GM19468 (cell line): Measurements from ENCODE around the gene CASP2.

Source experiments
- ATAC-seq: cut with Tn5 transposase; IDR thresholded peaks from one replicate; pipeline ENCODE4 v1.9.1; 2021; ENCODE audit warnings: mild to moderate bottlenecking, moderate library complexity, moderate number of reproducible peaks; ENCODE audit not compliant: unreplicated experiment; ENCODE audit errors: extremely low read depth

Gene CASP2

DNA sequence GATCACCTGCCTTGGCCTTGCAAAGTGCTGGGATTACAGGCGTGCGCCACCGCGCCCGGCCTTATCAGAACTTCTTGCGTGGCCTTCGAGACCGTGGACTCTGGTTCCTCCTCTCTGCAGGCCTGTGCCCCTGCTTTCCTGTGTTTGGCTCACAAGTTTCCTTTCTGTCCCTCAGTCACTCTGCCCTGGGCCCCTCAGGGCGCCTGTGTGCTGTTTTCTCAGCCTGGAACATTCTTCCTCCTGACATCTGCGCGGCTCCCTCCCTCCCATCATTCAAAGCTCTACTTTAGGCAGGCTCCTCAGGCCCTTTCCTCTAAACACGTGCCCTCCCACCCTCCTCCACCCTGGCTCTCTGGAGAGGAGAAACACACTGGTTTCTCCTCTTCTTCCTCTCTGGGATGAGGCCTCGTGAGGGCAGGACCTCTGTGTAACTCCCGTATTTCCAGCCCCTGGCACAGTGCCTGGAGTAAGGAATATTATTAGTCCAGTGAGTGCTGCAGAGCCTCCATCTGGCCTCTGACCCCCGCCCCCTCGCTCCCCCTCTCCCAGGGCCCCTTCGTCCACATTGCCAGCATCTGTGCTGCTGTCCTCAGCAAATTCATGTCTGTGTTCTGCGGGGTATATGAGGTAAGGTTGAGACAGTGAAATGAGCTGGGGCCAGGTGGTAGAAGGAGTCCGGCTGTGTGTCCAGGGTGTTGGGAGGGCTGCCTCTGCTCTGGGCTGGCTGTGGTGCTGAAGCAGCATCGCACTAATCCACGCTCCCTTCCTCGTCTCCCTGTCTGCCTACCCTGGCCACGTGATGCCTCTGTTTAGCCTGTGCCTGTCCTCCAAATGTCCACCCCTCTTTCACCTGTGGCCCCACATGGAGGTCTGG is 34.8 kb downstream of the CASP2 start:
- ATAC-seq = no peak

DNA sequence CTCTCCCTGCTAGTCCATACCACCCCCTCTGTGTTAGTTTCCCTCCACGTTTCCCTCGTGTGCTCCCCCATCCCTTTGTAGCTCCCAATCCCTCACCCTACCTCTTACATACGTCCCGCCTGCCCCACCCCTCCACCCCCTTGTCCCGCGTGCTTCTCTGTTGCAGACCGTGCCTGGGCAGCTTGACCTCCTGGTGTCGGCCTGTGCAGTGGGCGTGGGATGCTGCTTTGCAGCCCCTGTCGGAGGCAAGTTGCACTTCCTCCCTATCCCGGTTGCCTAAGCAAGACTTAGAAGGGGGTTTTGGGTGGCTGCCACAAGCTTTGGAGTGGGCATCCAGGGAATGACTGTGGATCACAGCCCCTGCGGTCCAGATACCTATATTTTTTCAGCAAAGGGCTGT is 35.5 kb downstream of the CASP2 start:
- ATAC-seq = no peak

DNA sequence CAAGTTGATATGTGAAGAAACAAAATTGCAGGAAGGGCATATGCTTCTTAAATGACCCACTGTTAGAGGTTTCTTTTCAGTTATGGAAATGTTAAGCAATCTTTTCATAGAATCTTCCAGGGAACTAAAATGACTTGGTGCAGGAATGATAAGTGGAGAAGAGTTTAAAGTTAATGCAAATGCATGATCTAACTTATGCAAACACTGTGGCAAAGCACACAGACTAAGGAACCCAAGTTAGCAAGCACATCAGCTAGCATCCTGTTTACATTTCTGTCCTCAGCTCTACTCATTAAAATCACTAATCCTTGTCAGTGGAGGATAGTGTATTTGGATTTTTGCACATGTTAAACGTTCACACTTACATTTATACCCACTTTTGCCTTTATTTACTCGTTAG is 37.1 kb downstream of the CASP2 start:
- ATAC-seq = peak; percentile 67

DNA sequence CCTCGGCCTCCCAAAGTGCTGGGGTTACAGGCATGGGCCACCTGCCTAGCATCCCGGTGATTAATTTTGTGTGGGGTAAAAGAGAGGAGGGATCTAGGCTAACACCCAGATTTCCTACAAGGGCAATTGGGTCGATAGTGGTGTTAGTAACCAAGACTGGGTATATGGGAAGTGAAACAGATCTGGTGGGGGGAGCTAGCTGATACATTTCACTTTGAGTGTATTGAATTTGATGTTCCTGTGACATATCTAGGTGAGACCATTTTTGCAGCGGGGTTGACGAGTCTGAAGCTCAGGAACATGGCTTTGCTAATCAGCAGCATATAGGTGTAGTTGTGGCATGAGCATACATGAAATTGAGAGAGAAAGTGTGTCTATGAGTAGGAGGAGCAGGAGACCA is 39.8 kb downstream of the CASP2 start:
- ATAC-seq = no peak

DNA sequence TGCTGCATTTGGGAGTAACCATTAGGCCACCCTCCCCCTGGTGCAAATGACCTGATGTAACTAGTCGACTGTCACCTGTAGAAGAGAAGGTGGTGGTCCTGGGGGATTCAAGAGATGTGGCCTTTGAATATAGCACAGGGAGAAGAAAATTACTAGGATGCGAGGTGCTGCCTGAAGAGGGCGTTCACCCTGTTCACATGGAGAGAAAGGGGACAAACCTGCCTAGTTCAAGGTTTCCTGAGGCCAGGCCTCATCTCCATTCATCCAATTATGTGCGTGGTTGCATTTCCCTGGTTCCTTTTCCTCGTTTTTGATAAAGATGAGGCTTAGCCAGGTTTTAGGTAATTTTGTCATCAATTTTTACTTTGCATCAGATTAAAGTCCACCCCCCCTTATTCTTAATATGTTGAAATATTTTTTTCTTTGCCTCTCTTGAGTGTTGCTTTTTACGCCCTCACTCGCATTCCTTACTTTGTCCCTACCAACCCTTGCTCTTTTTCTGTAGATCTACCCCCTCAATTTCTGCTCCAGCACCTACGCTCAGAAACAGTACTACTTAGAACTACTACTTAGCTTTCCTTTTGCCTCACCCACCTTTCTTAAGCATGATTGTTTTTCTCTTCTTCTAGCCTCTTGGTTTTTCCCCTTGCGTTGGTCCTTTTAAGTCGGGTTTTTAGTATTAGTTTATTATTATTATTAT is 41.5 kb downstream of the CASP2 start:
- no peak for ATAC-seq

DNA sequence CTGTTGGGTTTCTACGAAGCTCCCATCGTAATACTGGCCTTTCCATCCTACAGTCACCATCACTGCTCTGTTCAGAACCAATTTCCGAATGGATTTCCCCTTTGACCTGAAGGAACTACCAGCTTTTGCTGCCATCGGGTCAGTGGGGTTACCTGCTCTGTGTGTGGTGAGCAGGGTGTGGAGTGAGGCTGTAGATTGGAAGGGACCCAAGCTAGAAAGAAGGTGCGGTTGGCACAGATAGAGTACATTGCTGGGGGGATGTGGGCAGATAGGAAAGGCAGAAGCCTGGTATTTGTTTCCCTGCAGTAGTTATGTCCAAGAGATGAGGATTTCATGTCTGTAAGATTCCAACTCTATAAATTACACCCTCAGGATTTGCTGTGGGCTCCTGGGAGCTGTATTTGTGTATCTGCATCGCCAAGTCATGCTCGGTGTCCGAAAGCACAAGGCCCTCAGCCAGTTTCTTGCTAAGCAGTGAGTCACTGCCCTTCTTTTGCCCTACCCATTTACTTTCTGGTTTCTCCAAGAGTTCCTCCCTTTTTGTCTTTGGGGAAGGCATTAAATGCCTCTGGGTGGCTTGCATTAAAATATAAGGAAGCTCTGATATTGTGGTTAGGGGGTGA is 43.1 kb downstream of the CASP2 start:
- no peak for ATAC-seq

DNA sequence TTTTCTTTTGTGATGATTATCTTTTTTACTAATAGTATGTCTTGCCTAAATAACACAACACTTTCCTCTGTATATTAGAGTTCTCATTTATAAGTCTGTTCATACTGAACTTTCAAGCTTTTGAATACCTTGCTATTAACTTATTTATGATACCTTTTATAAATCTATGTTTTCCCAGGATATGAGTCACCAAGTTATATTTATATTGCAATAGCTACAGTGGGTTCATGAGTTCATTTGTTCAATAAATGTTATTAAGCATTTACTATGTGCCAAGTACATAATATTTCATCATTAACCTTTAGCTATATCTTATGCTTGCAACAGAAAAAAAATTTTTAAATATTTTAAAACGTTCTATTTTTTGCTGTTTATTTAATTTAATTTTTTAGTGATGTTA is 46.1 kb downstream of the CASP2 start:
- no peak for ATAC-seq

DNA sequence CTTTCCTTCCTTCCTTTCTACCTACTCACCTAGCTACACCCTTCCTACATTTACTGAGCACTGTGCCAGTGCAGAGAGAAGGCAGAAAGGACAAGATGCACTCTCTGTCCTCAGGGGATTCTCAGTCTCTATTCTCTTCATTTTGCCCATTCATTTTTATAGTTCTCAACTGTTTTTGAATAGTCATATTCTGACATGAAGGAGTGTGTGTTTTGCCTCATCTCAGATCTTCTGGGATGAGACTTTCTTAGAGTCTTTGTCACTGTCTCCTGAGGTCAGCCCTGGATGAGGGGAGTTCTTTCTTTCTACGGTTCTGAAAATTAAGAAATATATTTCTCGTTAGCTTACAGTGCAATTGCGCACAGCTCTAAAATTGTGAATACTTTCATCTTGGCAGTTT is 49.1 kb downstream of the CASP2 start:
- ATAC-seq = no peak

DNA sequence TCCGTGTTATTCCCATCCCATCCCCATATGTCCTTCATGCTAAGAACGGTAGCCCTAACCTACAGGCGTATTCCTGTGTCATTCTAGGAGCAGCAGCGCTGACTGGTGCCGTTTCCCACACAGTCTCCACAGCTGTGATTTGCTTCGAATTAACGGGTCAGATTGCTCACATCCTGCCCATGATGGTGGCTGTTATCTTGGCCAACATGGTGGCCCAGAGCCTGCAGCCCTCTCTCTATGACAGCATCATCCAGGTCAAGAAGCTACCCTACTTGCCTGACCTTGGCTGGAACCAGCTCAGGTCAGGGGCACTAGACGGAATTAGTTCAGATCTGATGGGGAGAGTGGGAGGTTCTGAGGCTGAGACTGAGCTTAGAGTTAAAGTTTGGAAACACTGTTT is 53.7 kb downstream of the CASP2 start:
- no peak for ATAC-seq

DNA sequence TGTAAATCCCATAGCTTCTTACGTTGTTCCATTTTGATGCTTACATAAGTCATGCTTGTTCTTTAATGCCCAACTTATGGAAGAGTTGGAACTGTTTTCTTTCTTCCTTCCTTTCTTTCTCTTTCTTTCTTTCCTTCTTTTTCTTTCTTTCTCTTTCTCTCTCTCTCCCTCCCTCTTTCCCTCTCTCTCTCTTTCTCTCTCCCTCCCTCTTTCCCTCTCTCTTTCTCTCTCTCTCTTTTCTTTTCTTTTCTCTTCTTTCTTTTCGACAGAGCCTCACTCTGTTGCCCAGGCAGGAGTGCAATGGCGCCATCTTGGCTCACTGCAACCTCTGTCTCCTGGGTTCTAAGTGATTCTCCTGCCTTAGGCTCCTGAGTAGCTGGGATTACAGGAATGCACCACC is 55.4 kb downstream of the CASP2 start:
- ATAC-seq = no peak

DNA sequence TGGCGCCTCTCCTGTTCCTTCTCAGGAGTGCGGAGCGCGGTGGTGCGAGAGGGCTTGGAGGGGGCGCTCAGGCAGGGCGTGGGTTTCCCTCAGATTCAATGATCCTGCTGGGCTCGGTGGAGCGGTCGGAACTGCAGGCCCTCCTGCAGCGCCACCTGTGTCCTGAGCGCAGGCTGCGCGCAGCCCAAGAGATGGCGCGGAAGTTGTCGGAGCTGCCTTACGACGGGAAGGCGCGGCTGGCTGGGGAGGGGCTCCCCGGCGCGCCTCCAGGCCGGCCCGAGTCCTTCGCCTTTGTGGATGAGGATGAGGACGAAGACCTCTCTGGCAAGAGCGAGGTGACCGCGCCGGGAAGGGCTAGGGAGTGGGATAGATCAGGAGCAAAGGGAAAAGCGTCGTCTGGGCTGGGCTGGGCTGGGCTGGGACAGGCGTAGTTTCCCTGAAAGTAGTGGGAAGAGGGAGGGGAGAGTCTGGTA is 57.3 kb downstream of the CASP2 start:
- ATAC-seq = peak; percentile 39

DNA sequence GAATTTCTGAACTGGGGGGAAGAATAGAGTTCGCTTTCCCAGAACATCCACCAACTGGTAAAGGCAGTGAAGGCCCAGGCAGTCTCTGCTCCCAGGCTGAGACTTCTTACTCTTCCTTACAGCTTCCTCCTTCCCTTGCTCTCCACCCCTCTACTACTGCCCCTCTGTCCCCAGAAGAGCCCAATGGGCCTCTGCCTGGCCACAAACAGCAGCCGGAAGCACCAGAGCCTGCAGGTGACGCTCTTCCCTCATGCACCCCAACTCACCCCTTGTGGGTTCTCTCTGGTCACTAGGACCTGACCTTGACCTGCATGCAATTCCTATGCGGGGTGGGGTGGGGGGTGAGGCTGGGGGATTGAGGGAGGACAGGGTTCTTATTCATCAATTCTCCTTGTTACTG is 57.9 kb downstream of the CASP2 start:
- no peak for ATAC-seq

DNA sequence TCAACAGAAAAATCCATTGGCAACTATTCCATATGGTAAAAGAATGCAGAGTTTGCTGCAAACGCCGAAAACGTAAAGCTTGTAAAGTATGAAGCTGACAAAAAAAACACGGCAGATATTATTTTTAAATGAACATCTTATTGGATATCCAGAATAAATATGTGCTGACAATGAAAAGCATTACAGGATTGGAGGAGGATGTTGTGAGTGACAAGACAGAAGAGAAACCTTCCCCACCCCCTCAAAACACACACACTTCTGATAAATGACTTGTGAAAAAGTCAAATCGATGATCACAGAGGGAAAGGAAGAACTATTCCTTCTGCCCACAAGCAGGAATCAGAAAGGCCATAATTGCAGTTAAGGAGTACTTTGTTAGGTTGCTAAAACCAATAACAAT is 59.8 kb downstream of the CASP2 start:
- no peak for ATAC-seq

DNA sequence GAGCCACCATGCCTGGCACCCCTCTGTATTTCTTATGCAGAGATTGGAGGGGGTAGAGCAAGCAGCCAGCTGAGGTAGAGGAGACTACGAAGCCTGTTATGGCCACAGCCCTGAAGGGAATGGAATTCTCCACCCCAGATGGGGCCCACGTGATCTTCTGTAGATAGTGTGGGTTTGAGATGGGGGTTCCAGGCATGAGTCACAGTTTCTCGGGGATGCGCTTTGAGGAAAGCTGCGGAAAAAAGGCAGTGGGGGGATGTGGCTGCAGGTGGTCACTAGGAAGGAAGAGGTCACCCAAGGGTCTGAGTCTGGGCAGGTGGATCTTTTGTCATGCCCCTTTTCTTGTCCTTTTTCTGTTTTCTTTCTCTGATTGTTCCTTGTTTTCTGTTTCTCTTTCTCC is 62.9 kb downstream of the CASP2 start:
- no peak for ATAC-seq

DNA sequence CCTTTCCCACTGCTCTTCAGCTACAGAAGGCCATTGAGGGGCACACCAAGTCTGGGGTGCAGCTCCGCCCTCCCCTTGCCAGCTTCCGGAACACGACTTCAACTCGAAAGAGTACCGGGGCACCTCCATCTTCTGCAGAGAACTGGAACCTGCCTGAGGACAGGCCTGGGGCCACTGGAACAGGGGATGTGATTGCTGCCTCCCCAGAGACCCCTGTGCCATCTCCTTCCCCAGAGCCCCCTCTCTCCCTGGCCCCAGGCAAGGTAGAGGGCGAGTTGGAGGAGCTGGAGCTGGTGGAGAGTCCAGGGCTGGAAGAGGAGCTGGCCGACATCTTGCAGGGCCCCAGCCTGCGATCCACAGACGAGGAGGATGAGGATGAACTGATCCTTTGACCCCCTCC is 63.4 kb downstream of the CASP2 start:
- no peak for ATAC-seq

DNA sequence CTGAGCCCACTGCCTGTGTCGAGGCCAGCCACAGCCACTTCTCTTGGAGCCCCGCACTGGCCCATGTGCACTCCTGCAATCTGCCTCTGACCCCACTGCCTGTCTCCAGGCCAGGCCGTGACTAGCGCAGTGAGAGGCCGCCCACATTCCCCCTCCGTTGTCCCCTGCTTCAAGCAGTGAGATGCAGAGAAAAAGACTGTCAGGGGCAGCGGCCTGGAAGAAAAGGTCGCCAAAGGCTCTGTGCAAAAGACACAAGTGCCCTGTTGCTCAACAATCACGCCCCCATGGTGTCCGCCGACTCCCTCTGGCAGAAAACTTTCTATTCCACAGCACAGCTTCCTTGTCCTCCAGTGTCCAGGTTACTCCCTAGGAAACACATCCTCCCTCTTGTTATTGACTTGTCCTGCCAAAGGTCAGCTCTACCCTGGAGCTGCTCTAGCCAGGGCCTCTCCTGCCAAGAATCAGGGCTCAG is 64.4 kb downstream of the CASP2 start:
- ATAC-seq = no peak

DNA sequence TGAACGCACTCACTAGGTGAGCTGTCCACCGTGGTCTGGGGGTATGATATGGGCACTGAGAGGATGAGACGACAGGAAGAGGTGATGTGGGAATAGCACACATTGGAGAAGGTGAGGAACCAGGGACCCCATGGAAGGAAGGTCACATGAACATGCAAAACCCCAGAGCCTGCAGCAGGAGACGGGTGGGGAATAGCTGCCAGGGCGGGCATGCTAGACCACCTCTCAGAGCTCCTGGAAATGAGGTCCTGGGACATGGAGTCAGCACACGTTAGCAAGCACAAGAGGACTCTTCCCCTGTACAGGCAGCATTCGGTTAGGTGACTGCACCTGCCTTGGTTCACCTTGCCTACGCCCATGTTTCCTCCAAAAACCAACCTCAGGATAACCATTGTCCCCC is 66.2 kb downstream of the CASP2 start:
- ATAC-seq = no peak

DNA sequence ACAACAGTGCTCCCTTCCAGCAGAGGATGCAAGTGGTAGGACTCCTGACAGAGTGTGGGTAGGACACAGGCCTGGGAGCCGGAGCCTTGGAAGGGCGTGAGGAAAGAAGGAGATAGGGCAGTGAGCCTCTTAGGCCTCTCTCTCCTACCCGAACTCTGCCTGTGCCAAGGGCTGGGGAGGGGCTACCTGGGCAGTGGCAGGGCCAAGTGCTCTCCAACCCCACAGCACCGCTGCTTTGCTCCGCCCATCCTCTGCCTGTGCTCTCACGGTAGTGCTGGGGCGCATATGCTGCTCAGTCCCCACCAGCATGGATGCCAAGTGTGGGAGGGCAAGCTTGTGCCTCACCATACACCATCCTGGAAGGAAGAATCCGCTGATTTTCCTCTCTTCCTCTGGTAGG is 66.8 kb downstream of the CASP2 start:
- ATAC-seq = no peak

DNA sequence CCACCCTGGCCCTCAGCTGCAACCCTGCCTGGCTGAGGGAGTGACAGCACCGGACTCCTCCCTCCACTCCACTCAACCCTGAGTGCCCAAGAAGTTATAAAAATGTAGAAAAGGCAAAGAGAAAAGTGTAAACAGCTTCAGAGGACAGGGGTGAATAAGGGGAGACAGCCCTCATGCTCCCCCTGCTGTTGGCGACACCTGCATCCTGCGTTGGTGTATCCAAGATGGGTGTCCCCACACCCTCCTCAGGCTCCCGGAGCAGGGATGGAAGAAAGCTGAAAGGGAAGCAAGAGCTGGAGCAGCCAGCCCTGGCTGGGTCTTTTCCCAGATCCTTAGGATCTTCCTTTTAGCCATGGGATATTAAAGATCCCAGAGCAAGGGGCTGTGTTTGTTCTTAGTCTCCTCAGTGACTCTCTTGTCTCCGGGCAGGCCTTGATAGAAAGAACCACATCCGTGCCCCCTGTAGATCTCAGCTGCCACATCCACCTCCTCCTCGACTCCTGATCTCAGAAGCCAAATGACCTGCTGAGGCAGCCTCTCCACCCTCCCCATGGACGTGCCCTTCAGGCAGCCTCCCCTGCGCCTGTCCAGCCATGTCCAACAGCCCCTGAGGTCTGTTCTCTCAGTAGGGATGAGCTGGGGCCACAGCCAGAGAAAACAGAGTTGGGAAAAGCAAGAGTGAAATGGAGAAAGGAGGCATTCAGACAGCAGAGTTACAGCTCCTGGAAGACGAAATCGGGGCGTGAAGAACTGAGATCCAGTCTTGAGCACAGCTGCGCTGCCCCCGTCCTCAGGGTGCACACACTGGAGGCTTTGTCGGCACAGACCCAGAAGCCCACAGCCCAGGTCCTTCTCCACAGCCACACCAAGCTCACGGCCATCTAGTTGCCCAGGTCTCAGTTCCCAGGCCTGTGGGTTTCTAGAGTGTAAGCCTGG is 67.6 kb downstream of the CASP2 start:
- ATAC-seq = no peak

DNA sequence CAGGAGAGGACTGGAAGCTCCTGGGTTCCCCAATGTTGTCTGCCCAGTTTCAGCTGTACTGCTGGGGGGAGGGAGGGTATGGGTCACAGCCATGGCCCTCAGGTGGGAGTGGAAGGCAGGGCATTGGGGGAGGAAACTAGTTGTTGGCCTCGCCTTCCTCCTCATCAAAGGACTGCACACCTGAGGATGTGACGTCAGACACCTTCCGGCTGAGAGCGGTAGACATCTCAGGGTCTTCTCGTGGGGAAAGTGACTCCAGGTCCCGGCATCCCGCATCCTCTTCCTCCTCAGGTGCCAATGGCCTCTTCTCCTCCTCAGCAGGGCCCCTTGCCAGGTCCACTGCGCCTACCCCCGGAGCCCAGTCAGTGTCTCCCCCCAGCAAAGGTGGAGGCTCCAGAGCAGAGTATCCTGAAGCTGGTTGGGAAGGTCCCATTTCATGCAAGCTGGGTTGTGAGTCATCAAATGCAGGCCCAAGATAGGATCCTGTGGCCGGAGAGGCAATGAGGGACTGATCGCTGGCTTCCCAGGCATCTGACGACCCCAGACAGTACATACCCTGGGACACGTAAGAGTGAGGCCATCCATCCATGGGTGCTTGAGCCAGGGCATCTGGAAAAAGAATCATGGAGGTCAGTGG is 68.4 kb downstream of the CASP2 start:
- ATAC-seq = no peak
